Nephron progenitor cell (in vitro differentiated cells): Measurements from ENCODE around the gene ZNF787.
A peak's percentile ranks its signal among the peaks of the same experiment; 100 is the strongest.
"Not testable (repeated sequence)": the region's sequence is repeated elsewhere in the genome, so short reads cannot be mapped to it uniquely, and the experiment has no call there.

ENCODE experiments used
- DNase-seq: peaks from one replicate; pipeline ENCODE4 v3.0.0; 2021
- H3K27ac Mint-ChIP-seq: 2 replicates; pipeline ENCODE4 v1.8.0; 2021; ENCODE audit warnings: mild to moderate bottlenecking, moderate library complexity, mixed read lengths
- H3K27me3 Mint-ChIP-seq: 2 replicates; pipeline ENCODE4 v1.8.0; 2021; ENCODE audit warnings: mild to moderate bottlenecking, low read depth, mixed read lengths; ENCODE audit not compliant: poor library complexity
- H3K36me3 Mint-ChIP-seq: 2 replicates; pipeline ENCODE4 v1.8.0; 2021; ENCODE audit warnings: low read depth, mixed read lengths
- H3K4me1 Mint-ChIP-seq: 2 replicates; pipeline ENCODE4 v1.8.0; 2021; ENCODE audit warnings: mixed read lengths
- H3K4me3 Mint-ChIP-seq: 2 replicates; pipeline ENCODE4 v1.8.0; 2021; ENCODE audit warnings: mild to moderate bottlenecking, moderate library complexity, mixed read lengths
- H3K9me3 Mint-ChIP-seq: 2 replicates; pipeline ENCODE4 v1.8.0; 2021; ENCODE audit warnings: mild to moderate bottlenecking, moderate library complexity, mixed read lengths
- CTCF ChIP-seq: fragments of 200-600 bp; sonication (generic); IDR thresholded peaks from 2 replicates; pipeline ENCODE4 v1.5.0; 2021; ENCODE audit warnings: antibody characterized with exemption

ZNF787 gene

DNA sequence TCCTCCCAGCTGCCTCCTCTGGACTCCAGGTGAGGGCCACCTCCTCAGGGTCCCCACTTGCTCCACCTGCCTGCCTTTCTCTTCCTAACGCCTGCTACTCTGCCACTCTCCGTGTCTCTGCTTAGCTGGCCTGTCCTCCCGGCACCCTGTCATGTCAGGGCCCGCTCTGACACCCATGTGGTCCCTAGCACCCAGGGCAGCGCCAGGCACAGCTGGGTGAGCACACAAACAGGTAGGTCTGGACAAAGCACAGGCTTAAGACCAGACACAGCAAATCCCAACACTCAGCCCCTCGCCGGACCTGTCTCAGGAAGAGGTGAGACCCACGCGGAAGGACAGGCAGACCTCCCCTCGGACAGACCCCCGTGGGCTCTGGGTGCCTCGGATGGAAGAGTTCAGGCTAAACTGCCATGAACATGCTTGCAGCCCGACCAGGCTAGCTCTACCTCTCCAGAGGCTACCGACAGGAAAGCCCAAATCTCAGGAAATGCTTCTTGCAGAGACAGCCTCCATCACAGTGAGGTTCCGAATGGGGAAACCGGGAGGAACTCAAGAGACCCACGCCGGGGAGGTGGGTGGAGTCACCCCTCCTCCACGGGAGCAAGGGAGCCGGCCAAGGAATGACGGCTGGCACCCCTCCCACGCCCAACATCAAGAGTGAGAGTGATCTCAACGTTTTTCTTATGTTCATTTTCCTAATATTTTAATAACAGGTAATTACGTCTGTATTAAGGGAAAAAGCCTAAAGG, 12.5 kb downstream of the ZNF787 start:
- Mint-ChIP-seq H3K9me3 (no peaks in the 10 kb centered on the region), H3K27me3 (no peaks in the 10 kb centered on the region), H3K4me3 (no peak overlapping the region), H3K27ac (peak overlapping the region; percentile 39), H3K36me3 (peaks cover 18% of the 10 kb centered on the region), H3K4me1 (peaks cover 74% of the 10 kb centered on the region)
- TF ChIP-seq CTCF: no peak
- no peak for DNase-seq

GRCh38 chr19:56107626-56108351, 13.3 kb downstream of the ZNF787 start:
- TF ChIP-seq CTCF: no peak
- Mint-ChIP-seq H3K27me3 (no peaks in the 10 kb centered on the region), H3K4me1 (peaks cover 69% of the 10 kb centered on the region)

DNA sequence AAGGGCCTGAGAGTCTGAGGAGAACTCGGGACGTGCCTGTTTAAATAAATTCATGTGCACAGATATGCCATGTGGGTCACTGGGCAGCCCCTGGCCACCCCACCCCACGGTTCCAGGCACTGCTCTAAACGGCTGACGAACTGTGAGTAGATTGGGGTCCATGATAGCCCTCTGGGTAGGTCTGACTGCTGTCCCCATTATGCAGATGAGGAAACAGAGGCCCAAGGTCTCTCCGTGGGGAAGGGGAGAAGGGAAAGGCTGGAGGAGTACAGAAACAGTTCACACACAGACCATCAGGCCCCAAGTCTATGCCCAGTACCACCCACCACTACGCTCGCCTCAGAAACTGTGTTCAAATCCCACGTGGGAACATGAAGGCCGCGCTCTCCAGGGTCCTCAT, 14.1 kb downstream of the ZNF787 start:
- H3K27me3 Mint-ChIP-seq: no peaks in the 10 kb centered on the region
- no peak for DNase-seq
- no peaks in the 10 kb centered on the region for H3K9me3 Mint-ChIP-seq
- no peak overlapping the region for H3K4me3 Mint-ChIP-seq
- peak overlapping the region; percentile 69 for H3K27ac Mint-ChIP-seq
- no peak for TF ChIP-seq CTCF
- peaks cover 20% of the 10 kb centered on the region for H3K36me3 Mint-ChIP-seq
- peaks cover 61% of the 10 kb centered on the region for H3K4me1 Mint-ChIP-seq

More at GRCh38 chr19:56107626-56108351, 13.3 kb downstream of the ZNF787 start:
- DNase-seq: no peak
- Mint-ChIP-seq H3K4me3 (no peak overlapping the region), H3K9me3 (no peaks in the 10 kb centered on the region), H3K27ac (no peak overlapping the region), H3K36me3 (peaks cover 18% of the 10 kb centered on the region)

GRCh38 chr19:56106397-56106849, 14.7 kb downstream of the ZNF787 start:
- Mint-ChIP-seq H3K4me3 (no peak overlapping the region), H3K27me3 (no peaks in the 10 kb centered on the region), H3K27ac (peak overlapping the region; percentile 95)

DNA sequence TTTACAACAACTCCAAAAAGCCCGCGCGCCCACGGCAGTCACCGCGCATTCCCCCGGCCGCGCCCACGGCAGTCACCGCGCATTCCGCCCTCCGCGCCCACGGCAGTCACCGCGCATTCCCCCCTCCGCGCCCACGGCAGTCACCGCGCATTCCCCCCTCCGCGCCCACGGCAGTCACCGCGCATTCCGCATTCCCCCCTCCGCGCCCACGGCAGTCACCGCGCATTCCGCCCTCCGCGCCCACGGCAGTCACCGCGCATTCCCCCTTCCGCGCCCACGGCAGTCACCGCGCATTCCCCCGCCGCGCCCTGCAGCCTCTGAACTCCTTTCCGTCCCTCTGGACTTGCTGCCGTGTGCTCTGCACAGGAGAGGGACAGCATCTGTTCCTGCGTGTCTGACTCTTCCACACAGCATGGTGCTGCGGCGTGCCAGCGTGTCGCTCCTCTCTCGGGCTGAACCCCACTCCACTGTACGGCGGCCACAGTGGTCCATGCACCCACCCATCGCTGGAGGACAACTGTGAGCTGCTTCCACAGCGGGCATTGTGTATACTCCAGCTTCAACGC, 15.2 kb downstream of the ZNF787 start:
- Mint-ChIP-seq H3K4me1 (peaks cover 51% of the 10 kb centered on the region), H3K36me3 (peaks cover 31% of the 10 kb centered on the region), H3K27ac (peak overlapping the region; percentile 95)
- not testable (repeated sequence) for DNase-seq, H3K4me3 Mint-ChIP-seq, H3K27me3 Mint-ChIP-seq, H3K9me3 Mint-ChIP-seq

More at GRCh38 chr19:56106397-56106849, 14.7 kb downstream of the ZNF787 start:
- H3K36me3 Mint-ChIP-seq: peaks cover 26% of the 10 kb centered on the region
- no peak for TF ChIP-seq CTCF
- no peaks in the 10 kb centered on the region for H3K9me3 Mint-ChIP-seq
- DNase-seq: no peak
- H3K4me1 Mint-ChIP-seq: peaks cover 56% of the 10 kb centered on the region

- DNase-seq: peak; percentile 66
- Mint-ChIP-seq H3K36me3 (peaks cover 34% of the 10 kb centered on the region), H3K4me3 (no peak overlapping the region), H3K4me1 (peaks cover 43% of the 10 kb centered on the region), H3K27ac (peak overlapping the region; percentile 68), H3K27me3 (no peaks in the 10 kb centered on the region), H3K9me3 (no peaks in the 10 kb centered on the region)
- peak; percentile 50 for TF ChIP-seq CTCF
Observed at GRCh38 chr19:56105090-56105701, 15.9 kb downstream of the ZNF787 start.
